ENCODE results near the gene NOLC1. TPM values are rescaled to one million over a fixed set of nuclear protein-coding genes. Genes with fewer than 3 reads are reported as not detected.

NOLC1 gene
- total RNA-seq, 8 experiments from 2014 or later = 63.5 to 149 (median 98.3) TPM

DNA sequence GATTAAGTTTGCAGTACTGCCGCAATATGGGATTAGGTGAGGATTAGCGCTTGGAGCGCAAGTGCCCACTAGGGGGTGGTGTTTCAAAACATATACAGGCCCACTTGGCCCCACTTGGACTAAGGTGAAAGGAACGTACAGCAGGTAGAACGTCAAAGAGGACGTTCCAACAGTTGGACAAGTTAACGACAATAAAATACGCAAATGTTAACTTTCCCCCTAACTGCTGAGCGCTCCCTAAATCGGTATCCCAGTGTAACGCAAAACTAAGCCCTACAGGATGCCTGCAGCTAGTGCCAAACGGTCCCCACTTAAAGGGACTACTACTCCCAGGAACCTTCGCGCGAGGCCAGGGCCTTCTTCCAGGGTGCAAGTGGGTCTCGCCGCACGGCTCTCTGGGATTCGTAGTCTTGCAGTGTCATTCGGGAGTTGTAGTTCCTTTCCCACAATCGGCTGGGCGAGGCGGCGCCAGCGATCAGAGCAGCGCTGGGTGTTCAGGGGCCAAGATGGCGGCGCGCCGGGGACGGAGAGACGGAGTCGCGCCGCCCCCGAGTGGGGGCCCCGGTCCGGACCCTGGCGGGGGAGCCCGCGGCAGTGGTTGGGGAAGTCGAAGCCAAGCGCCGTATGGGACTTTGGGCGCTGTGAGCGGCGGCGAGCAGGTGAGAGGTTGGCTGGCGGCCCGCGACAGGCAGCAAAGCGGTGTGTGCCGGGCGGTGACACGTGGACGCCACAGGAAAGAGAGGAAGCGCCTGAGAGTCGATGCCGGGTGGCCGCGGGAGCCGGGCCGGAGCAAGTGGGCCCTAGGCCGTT lies 19.4 kb upstream of the NOLC1 start, which contains the start of gene PPRC1:
TSS of gene PPRC1 (plus strand) at position 478 of the 810 bp plus-strand sequence. CDS start at position 507, 29 bp downstream.
- WGBS, 10 experiments = 0 to 12% (median 0%) methylated on average over 2 to 28 of the region's 64 CpGs; no CpG with 5 or more reads in 2 of the 10 experiments
- H3K27ac ChIP-seq = peak within 1 kb of the TSS; percentile 91 to 98
- in situ Hi-C loops (cut with MboI; ENCODE audit: low pct_unique_long_range_greater_than_20kb in 2 of 9, low sequenced_read_pairs in 9 of 9, unreplicated experiment in 9 of 9) = no loop called here

DNA sequence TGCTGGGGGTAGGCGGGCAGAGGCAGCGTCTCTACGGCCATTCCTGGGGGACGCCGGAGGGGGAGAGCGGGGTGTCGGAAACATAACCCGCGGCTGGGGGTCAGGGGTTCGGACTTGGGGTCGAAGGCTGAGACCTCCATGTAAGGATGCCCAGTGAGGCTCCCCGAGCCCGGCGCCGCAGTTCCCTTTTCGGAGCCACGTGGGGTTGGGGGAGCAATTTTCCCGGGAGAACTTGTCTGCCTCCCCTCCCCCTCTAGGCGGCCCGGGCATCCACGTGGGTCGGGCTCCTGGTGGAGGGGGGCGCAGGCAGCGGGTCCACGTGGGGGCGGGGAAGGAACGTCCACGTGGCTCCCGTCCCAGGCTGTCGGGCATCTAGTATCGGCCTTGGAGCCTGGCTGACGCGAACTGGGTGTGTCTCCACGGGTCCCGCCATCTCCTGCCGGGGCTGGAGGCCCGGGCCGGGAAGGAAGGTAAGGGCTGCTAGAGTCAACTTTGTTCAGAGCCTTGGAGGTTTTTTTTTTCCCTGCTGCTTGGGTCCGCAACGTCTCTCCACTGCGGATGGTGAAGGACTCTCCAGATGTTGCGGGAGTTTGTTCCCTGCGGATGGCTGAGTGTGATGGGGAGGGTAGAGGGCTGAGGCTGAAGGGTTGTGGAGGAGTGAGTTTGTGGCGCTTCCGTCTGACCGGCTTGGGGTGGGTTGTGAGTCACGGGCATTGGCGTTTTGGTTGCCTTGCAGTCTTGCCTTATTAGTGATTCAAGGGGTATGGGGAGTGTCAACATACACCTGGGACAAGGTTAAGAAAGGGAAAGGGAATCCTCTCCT lies 18.6 kb upstream of the NOLC1 start:
- peak overlapping the region; percentile 73 to 92 (median 80) for H3K4me3 ChIP-seq
- peaks cover 7 to 8% of the 10 kb centered on the region in 2 donors for H3K4me1 ChIP-seq (replicated peaks in 1 of 2)
- peak; percentile 14 to 66 (median 63) for ATAC-seq (replicated peaks in 6 of 8)
- peak overlapping the region; percentile 91 to 98 for H3K27ac ChIP-seq
- in situ Hi-C loops (cut with MboI; ENCODE audit: low pct_unique_long_range_greater_than_20kb in 2 of 9, low sequenced_read_pairs in 9 of 9, unreplicated experiment in 9 of 9) = no loop called here
- WGBS, 10 experiments = 0 to 7% (median 0%) methylated on average over 2 to 9 of the region's 48 CpGs; no CpG with 5 or more reads in 2 of the 10 experiments

More for the DNA sequence above, 19.4 kb upstream of the NOLC1 start, which contains the start of gene PPRC1:
- H3K4me1 ChIP-seq (replicated peaks in 1 of 2) = peaks cover 7 to 8% of the 10 kb centered on the region in 2 donors
- peak within 1 kb of the TSS; percentile 73 to 92 (median 80) for H3K4me3 ChIP-seq
- ATAC-seq (replicated peaks in 6 of 8) = peak; percentile 79 to 93 (median 88)

DNA sequence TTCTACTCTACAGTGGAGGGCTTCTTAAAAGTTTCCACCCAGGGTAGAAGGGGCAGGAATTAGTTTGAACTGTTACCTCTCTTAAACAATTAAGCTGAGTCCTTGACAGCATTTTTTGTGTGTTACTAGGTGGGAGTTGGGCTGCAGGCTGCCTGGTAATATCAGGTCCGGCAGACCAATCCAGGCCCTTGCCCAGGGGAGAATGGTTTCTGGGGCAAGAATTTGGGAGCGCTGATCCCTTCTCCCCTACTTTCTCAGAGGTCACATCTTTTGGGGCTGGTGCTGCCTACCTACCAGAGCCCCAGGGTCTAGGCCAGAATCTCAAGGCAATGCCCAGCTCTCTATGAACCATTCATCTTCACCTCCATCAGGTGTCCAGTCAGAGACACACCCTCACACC lies 17.8 kb upstream of the NOLC1 start:
- 57 to 83% (median 67%) methylated on average over 1 to 2 of the region's 2 CpGs; no CpG with 5 or more reads in 7 of the 10 experiments for WGBS, 10 experiments
- Histone ChIP-seq H3K4me3 (peak overlapping the region; percentile 73 to 92 (median 80)), H3K27ac (peak overlapping the region in 1 of 2 donors; percentile 98), H3K4me1 (replicated peaks in 1 of 2) (peaks cover 7 to 8% of the 10 kb centered on the region in 2 donors)
- in situ Hi-C loops (cut with MboI; ENCODE audit: low pct_unique_long_range_greater_than_20kb in 2 of 9, low sequenced_read_pairs in 9 of 9, unreplicated experiment in 9 of 9) = no loop called here
- no peak for ATAC-seq (replicated peaks in 6 of 8)

DNA sequence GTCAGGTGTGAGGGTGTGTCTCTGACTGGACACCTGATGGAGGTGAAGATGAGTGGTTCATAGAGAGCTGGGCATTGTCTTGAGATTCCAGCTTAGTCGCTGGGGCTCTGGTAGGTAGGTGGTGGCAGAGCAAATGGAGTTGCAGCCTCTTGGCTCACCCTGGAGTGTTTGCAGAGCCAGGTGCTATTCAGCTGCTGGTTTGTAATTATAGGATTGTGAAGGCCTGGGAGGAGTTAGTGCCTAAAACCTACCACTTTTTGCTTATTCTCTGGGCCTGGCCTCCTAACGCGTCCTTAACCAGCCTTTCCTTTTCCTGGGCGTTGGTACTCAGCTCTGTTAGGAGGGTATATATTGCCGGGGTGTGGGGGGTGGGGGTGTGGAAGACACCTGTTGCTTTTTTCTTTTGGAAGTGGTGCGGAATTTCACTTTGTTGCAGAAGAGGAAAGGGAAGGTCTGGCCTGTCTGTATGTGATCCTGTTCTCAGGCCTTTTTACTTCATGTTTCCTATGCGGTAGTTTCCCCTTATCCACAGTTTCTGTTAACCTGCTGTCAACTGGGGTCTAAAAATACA lies 16.1 kb upstream of the NOLC1 start:
- Histone ChIP-seq H3K4me1 (replicated peaks in 1 of 2) (peaks cover 7 to 8% of the 10 kb centered on the region in 2 donors), H3K27ac (no peak overlapping the region), H3K4me3 (no peak overlapping the region)
- 42 to 100% (median 95%) methylated on average over 1 to 6 of the region's 7 CpGs; no CpG with 5 or more reads in 1 of the 10 experiments for WGBS, 10 experiments
- ATAC-seq (replicated peaks in 6 of 8) = no peak
- in situ Hi-C loops (cut with MboI; ENCODE audit: low pct_unique_long_range_greater_than_20kb in 2 of 9, low sequenced_read_pairs in 9 of 9, unreplicated experiment in 9 of 9) = no loop called here

DNA sequence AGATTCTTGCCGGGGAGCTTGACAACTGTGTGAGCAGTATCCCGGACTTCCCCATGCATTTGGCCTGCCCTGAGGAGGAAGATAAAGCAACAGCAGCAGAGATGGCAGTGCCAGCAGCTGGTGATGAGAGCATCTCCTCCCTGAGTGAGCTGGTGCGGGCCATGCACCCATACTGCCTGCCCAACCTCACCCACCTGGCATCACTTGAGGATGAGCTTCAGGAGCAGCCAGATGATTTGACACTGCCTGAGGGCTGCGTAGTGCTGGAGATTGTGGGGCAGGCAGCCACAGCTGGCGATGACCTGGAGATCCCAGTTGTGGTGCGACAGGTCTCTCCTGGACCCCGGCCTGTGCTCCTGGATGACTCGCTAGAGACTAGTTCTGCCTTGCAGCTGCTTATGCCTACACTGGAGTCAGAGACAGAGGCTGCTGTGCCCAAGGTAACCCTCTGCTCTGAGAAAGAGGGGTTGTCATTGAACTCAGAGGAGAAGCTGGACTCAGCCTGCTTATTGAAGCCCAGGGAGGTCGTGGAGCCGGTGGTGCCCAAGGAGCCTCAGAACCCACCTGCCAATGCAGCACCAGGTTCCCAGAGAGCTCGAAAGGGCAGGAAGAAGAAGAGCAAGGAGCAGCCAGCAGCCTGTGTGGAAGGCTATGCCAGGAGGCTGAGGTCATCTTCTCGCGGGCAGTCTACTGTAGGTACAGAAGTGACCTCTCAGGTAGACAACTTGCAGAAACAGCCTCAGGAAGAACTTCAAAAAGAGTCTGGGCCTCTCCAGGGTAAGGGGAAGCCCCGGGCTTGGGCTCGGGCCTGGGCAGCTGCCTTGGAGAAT lies 12.7 kb upstream of the NOLC1 start:
- 81 to 100% (median 100%) methylated on average over 1 to 8 of the region's 15 CpGs for WGBS, 10 experiments
- ATAC-seq (replicated peaks in 6 of 8) = peak in 5 of 8 experiments; percentile 2 to 11 (median 4)
- no peak overlapping the region for H3K27ac ChIP-seq
- no peak overlapping the region for H3K4me3 ChIP-seq
- H3K4me1 ChIP-seq (replicated peaks in 1 of 2) = peaks cover 3 to 4% of the 10 kb centered on the region in 2 donors
- in situ Hi-C loops (cut with MboI; ENCODE audit: low pct_unique_long_range_greater_than_20kb in 2 of 9, low sequenced_read_pairs in 9 of 9, unreplicated experiment in 9 of 9) = no loop called here

DNA sequence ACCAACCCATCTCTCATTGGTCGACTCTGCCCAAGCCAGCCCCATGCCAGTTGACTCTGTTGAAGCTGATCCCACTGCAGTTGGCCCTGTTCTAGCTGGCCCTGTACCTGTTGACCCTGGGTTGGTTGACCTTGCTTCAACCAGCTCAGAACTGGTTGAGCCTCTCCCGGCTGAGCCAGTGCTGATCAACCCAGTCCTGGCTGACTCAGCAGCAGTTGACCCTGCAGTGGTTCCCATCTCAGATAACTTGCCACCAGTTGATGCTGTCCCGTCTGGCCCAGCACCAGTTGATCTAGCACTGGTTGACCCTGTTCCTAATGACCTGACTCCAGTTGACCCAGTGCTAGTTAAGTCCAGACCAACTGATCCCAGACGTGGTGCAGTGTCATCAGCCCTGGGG lies 12.0 kb upstream of the NOLC1 start:
- H3K4me1 ChIP-seq (replicated peaks in 1 of 2) = no peaks in the 10 kb centered on the region
- no peak overlapping the region for H3K4me3 ChIP-seq
- WGBS, 10 experiments = 80 to 100% (median 100%) methylated on average over 1 of the region's 4 CpGs; no CpG with 5 or more reads in 7 of the 10 experiments
- H3K27ac ChIP-seq = no peak overlapping the region
- in situ Hi-C loops (cut with MboI; ENCODE audit: low pct_unique_long_range_greater_than_20kb in 2 of 9, low sequenced_read_pairs in 9 of 9, unreplicated experiment in 9 of 9) = no loop called here
- ATAC-seq (replicated peaks in 6 of 8) = peak in 5 of 8 experiments; percentile 4 to 24 (median 9)

DNA sequence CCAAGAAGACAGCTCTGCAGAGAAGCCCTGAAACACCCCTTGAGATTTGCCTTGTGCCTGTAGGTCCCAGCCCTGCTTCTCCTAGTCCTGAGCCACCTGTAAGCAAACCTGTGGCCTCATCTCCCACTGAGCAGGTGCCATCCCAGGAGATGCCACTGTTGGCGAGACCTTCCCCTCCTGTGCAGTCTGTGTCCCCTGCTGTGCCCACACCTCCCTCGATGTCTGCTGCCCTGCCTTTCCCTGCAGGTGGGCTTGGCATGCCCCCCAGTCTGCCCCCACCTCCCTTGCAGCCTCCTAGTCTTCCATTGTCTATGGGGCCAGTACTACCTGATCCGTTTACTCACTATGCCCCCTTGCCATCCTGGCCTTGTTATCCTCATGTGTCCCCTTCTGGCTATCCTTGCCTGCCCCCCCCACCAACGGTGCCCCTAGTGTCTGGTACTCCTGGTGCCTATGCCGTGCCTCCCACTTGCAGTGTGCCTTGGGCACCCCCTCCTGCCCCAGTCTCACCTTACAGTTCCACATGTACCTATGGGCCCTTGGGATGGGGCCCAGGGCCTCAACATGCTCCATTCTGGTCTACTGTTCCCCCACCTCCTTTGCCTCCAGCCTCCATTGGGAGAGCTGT lies 11.2 kb upstream of the NOLC1 start:
- WGBS, 10 experiments = 100% methylated on average over 1 of the region's 5 CpGs; no CpG with 5 or more reads in 8 of the 10 experiments
- no peaks in the 10 kb centered on the region for H3K4me1 ChIP-seq (replicated peaks in 1 of 2)
- H3K27ac ChIP-seq = no peak overlapping the region
- ATAC-seq (replicated peaks in 6 of 8) = peak in 4 of 8 experiments; percentile 3 to 8 (median 4)
- in situ Hi-C loops (cut with MboI; ENCODE audit: low pct_unique_long_range_greater_than_20kb in 2 of 9, low sequenced_read_pairs in 9 of 9, unreplicated experiment in 9 of 9) = no loop called here
- H3K4me3 ChIP-seq = no peak overlapping the region

DNA sequence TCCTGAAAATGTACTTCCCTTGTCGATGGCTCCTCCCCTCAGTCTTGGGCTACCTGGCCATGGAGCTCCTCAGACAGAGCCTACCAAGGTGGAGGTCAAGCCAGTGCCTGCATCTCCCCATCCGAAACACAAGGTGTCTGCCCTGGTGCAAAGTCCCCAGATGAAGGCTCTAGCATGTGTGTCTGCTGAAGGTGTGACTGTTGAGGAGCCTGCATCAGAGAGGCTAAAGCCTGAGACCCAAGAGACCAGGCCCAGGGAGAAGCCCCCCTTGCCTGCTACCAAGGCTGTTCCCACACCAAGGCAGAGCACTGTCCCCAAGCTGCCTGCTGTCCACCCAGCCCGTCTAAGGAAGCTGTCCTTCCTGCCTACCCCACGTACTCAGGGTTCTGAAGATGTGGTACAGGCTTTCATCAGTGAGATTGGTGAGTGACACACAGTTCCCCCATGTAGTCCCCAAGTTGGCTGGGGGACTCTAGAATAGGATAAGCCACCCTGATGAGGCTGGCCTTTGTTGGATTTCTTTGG lies 10.5 kb upstream of the NOLC1 start:
- no peak overlapping the region for H3K27ac ChIP-seq
- no peaks in the 10 kb centered on the region for H3K4me1 ChIP-seq (replicated peaks in 1 of 2)
- WGBS, 10 experiments = 60 to 93% (median 92%) methylated on average over 1 to 4 of the region's 4 CpGs; no CpG with 5 or more reads in 5 of the 10 experiments
- ATAC-seq (replicated peaks in 6 of 8) = peak in 1 of 8 experiments; percentile 2
- no peak overlapping the region for H3K4me3 ChIP-seq
- in situ Hi-C loops (cut with MboI; ENCODE audit: low pct_unique_long_range_greater_than_20kb in 2 of 9, low sequenced_read_pairs in 9 of 9, unreplicated experiment in 9 of 9) = no loop called here

DNA sequence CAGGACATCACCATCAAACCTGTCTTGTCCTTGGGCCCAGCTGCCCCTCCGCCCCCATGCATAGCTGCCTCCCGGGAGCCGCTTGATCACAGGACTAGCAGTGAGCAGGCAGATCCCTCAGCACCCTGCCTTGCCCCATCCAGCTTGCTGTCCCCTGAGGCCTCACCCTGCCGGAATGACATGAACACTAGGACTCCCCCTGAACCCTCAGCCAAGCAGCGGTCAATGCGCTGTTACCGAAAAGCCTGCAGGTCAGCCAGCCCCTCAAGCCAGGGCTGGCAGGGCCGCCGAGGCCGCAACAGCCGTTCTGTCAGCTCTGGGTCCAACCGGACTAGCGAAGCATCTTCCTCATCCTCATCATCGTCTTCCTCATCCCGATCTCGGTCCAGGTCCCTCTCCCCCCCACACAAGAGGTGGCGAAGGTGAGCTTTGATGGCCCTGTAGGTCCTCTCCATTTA lies 5.2 kb upstream of the NOLC1 start:
- Histone ChIP-seq H3K4me3 (no peak overlapping the region), H3K4me1 (replicated peaks in 1 of 2) (no peaks in the 10 kb centered on the region), H3K27ac (no peak overlapping the region)
- ATAC-seq (replicated peaks in 6 of 8) = no peak
- in situ Hi-C loops (cut with MboI; ENCODE audit: low pct_unique_long_range_greater_than_20kb in 2 of 9, low sequenced_read_pairs in 9 of 9, unreplicated experiment in 9 of 9) = no loop called here
- 93 to 100% (median 100%) methylated on average over 1 to 7 of the region's 17 CpGs; no CpG with 5 or more reads in 5 of the 10 experiments for WGBS, 10 experiments

DNA sequence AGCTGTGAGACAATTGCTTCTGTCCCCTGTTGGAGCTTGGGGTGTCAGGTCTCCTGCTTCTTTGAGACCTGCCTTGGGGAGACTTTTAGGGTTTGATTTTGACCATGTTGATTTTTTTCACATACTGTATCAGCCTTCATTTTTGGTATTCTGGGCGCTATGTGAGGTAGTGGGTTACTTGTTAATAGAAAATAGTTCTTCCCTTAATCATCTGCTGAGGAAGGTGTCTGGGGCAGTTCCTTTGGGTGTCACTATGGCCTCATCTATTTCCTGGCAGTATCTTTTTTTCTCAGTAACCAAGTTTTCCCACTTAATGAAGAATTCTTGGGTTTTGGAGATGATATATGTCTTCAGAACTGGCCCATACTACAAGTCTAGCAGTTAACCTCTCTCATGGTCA lies 4.6 kb upstream of the NOLC1 start:
- H3K27ac ChIP-seq = no peak overlapping the region
- 75 to 100% (median 100%) methylated on average over 1 of the region's 1 CpG; no CpG with 5 or more reads in 4 of the 10 experiments for WGBS, 10 experiments
- no peak overlapping the region for H3K4me3 ChIP-seq
- ATAC-seq (replicated peaks in 6 of 8) = no peak
- no peaks in the 10 kb centered on the region for H3K4me1 ChIP-seq (replicated peaks in 1 of 2)
- in situ Hi-C loops (cut with MboI; ENCODE audit: low pct_unique_long_range_greater_than_20kb in 2 of 9, low sequenced_read_pairs in 9 of 9, unreplicated experiment in 9 of 9) = no loop called here

DNA sequence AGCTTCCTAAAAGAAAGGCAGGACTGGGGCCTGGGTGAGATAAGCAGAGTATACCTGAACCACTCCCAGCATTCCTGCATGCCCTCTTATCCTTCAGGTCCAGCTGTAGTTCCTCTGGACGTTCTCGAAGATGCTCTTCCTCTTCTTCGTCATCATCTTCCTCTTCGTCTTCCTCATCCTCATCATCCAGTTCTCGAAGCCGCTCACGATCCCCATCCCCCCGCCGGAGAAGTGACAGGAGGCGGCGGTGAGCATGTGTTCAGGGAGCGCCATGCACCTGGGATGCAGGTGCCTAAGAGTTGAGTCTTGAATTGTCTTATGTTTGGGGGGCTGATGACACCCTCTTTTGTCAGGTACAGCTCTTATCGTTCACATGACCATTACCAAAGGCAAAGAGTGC lies 3.9 kb upstream of the NOLC1 start:
- in situ Hi-C loops (cut with MboI; ENCODE audit: low pct_unique_long_range_greater_than_20kb in 2 of 9, low sequenced_read_pairs in 9 of 9, unreplicated experiment in 9 of 9) = no loop called here
- H3K27ac ChIP-seq = no peak overlapping the region
- H3K4me1 ChIP-seq (replicated peaks in 1 of 2) = peaks cover 1 to 3% of the 10 kb centered on the region in 2 donors
- H3K4me3 ChIP-seq = no peak overlapping the region
- WGBS, 10 experiments = 86 to 100% (median 96%) methylated on average over 2 to 9 of the region's 13 CpGs; no CpG with 5 or more reads in 1 of the 10 experiments
- no peak for ATAC-seq (replicated peaks in 6 of 8)
